Measurements from ENCODE around the gene LTB4R2. TPM values are rescaled to one million over a fixed set of nuclear protein-coding genes. Genes with fewer than 3 reads are reported as not detected.

LTB4R2 gene
- total and polyA plus RNA-seq, 2 donors (not counting 3 experiments of a cell fraction or from before 2014, with no cell fraction given): 5.5 to 13.1 TPM

GRCh38 chr14:24337144-24337823, 27.3 kb downstream of the LTB4R2 start:
- POLR2A ChIA-PET: no interaction called here
- H3K9me1 ChIP-seq (replicated peaks; ENCODE audit: control insufficient read depth, extremely low read depth, insufficient read depth, low read length): no peaks in the 10 kb centered on the region
- H3K9me3 ChIP-seq (replicated peaks; ENCODE audit: control insufficient read depth, insufficient read depth, low read length): no peaks in the 10 kb centered on the region
- dilution Hi-C loops (cut with MboI; ENCODE audit: extremely low pct_ligation_motif_present, low sequenced_read_pairs) (no loop called here), intact Hi-C loops (cut with micrococcal nuclease) (no loop called here)
- H3K27ac ChIP-seq (ENCODE audit: insufficient read depth, low read depth, low read length): no peak overlapping the region
- TF ChIP-seq CTCF (IDR thresholded peaks at IDR 0.05; ENCODE audit: extremely low read depth in 1 of 2, insufficient read depth in 1 of 2, low read depth in 1 of 2, low read length in 2 of 2) (no peak), MAX (IDR thresholded peaks at IDR 0.05; ENCODE audit: insufficient read depth, insufficient read length) (no peak), FOS (IDR thresholded peaks at IDR 0.05; ENCODE audit: borderline replicate concordance, insufficient read depth, low read length) (no peak), POLR2A (IDR thresholded peaks at IDR 0.05; ENCODE audit: low read depth, low read length) (no peak), MYC (IDR thresholded peaks at IDR 0.05; ENCODE audit: low read depth, low read length) (no peak), JUN (IDR thresholded peaks at IDR 0.05; ENCODE audit: borderline replicate concordance, insufficient read depth, insufficient read length, low read depth) (no peak), GATA2 (IDR thresholded peaks at IDR 0.05; ENCODE audit: insufficient read depth, insufficient read length, low read depth, low read length) (no peak), EZH2 (IDR thresholded peaks at IDR 0.05; ENCODE audit: borderline replicate concordance, low read depth, low read length, severe bottlenecking) (no peak), POLR2AphosphoS5 (IDR thresholded peaks at IDR 0.05; ENCODE audit: insufficient read depth, low read depth, low read length) (no peak)
- no peaks in the 10 kb centered on the region for H3K36me3 ChIP-seq (ENCODE audit: control insufficient read depth in 2 of 2, extremely low read depth in 1 of 2, insufficient read depth in 2 of 2, low read length in 2 of 2)
- H3K4me1 ChIP-seq (ENCODE audit: control insufficient read depth, extremely low read depth, insufficient read depth, low read length): peaks cover 36% of the 10 kb centered on the region
- H3K9ac ChIP-seq (replicated peaks; ENCODE audit: extremely low read depth, insufficient read depth, low read length): no peak overlapping the region
- no peak overlapping the region for H3K4me3 ChIP-seq (replicated peaks in 1 of 3; ENCODE audit: insufficient read depth in 1 of 3, low read depth in 1 of 3, low read length in 3 of 3)
- FAIRE-seq (no peak), DNase-seq (ENCODE audit: low read depth, low spot score) (no peak)
- no TSS peak for BruUV-seq (replicated peaks)
- H3K79me2 ChIP-seq (ENCODE audit: control insufficient read depth, insufficient read depth, low read length): no peaks in the 10 kb centered on the region
- CTCF ChIA-PET: interaction anchor here (0.5 to 20.1 kb wide), 4 partner anchors 9 to 373 kb away, joined by 3 to 811 read pairs (median 12); partner anchors contain the start of genes CBLN3 and KHNYN
- H2AFZ ChIP-seq (ENCODE audit: low read depth, low read length): no peak overlapping the region
- no peak overlapping the region for H3K4me2 ChIP-seq (ENCODE audit: insufficient read depth, low read length)
- H3K27me3 ChIP-seq (ENCODE audit: control insufficient read depth in 2 of 2, insufficient read depth in 2 of 2, low read length in 2 of 2): peaks cover 5 to 9% of the 10 kb centered on the region in 2 experiments
- no peaks in the 10 kb centered on the region for H4K20me1 ChIP-seq (replicated peaks; ENCODE audit: control insufficient read depth, extremely low read depth, insufficient read depth, low read length)

Data from endothelial cell of umbilical vein (primary cell).